ENCODE measurements around the gene EI24.

EI24 gene

DNA sequence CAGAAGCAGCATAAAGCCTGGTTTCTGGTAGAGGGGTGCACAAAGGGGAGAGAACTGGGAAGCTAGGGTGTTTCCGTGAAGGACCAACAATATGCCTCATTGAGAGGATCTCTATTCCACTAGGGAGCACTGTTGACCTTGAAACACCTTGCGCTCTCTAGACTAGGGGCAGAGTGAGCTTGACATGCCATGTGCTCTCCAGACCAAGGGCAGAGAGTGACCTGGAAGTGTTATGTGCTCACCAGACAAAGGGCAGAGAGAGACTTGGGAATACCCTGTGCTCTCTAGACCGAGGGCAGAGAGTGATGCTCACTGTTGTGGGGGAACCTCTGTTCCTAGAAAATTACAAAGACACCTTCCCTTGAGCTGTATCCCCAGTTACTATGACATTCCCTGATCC lies 15.2 kb upstream of the EI24 start:
- no peak overlapping the region for H3K27ac ChIP-seq (replicated peaks)
- TF ChIP-seq POLR2AphosphoS5 (IDR thresholded peaks at IDR 0.05; ENCODE audit: low read depth) (no peak), SPI1 (IDR thresholded peaks at IDR 0.05; ENCODE audit: borderline replicate concordance, low read depth) (no peak), GABPA (IDR thresholded peaks at IDR 0.05; ENCODE audit: low read depth) (no peak)
- TF ChIP-seq, protein P1, sequence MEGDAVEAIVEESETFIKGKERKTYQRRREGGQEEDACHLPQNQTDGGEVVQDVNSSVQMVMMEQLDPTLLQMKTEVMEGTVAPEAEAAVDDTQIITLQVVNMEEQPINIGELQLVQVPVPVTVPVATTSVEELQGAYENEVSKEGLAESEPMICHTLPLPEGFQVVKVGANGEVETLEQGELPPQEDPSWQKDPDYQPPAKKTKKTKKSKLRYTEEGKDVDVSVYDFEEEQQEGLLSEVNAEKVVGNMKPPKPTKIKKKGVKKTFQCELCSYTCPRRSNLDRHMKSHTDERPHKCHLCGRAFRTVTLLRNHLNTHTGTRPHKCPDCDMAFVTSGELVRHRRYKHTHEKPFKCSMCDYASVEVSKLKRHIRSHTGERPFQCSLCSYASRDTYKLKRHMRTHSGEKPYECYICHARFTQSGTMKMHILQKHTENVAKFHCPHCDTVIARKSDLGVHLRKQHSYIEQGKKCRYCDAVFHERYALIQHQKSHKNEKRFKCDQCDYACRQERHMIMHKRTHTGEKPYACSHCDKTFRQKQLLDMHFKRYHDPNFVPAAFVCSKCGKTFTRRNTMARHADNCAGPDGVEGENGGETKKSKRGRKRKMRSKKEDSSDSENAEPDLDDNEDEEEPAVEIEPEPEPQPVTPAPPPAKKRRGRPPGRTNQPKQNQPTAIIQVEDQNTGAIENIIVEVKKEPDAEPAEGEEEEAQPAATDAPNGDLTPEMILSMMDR (IDR thresholded peaks at IDR 0.05; ENCODE audit: insufficient read depth, low read length), result no peak
- TF ChIP-seq, protein P2, sequence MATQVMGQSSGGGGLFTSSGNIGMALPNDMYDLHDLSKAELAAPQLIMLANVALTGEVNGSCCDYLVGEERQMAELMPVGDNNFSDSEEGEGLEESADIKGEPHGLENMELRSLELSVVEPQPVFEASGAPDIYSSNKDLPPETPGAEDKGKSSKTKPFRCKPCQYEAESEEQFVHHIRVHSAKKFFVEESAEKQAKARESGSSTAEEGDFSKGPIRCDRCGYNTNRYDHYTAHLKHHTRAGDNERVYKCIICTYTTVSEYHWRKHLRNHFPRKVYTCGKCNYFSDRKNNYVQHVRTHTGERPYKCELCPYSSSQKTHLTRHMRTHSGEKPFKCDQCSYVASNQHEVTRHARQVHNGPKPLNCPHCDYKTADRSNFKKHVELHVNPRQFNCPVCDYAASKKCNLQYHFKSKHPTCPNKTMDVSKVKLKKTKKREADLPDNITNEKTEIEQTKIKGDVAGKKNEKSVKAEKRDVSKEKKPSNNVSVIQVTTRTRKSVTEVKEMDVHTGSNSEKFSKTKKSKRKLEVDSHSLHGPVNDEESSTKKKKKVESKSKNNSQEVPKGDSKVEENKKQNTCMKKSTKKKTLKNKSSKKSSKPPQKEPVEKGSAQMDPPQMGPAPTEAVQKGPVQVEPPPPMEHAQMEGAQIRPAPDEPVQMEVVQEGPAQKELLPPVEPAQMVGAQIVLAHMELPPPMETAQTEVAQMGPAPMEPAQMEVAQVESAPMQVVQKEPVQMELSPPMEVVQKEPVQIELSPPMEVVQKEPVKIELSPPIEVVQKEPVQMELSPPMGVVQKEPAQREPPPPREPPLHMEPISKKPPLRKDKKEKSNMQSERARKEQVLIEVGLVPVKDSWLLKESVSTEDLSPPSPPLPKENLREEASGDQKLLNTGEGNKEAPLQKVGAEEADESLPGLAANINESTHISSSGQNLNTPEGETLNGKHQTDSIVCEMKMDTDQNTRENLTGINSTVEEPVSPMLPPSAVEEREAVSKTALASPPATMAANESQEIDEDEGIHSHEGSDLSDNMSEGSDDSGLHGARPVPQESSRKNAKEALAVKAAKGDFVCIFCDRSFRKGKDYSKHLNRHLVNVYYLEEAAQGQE (IDR thresholded peaks at IDR 0.05; ENCODE audit: insufficient replicate concordance, low read depth), result no peak
- no peak overlapping the region for H3K4me3 ChIP-seq (replicated peaks; ENCODE audit: insufficient read depth, low read length)
- no peaks in the 10 kb centered on the region for H3K27me3 ChIP-seq (ENCODE audit: insufficient read depth, poor library complexity, severe bottlenecking)
- DNase-seq (ENCODE audit: low read depth in 1 of 2, low spot score in 1 of 2), result no peak

DNA sequence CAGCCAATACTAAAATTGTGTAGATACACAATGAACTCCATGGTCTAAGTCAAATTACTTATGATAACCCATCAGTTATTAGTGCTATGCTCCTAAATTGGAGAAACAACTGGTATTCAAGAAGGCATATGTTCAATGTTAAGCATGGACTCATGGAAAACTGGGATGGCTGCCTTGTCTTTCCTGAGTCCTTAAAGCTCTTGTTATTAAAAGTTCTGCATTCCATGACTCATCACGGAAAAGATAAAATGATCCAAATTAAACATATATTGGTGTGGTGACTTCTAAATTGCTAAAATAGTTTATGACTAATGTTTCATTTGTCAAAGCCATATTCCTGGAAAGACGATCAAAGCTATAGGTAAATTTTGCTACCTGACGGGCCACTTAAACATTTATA lies 9.4 kb upstream of the EI24 start:
- no peak overlapping the region for H3K4me3 ChIP-seq (replicated peaks; ENCODE audit: insufficient read depth, low read length)
- TF ChIP-seq, protein P2 (IDR thresholded peaks at IDR 0.05; ENCODE audit: insufficient replicate concordance, low read depth), result no peak
- TF ChIP-seq, protein P1 (IDR thresholded peaks at IDR 0.05; ENCODE audit: insufficient read depth, low read length), result no peak
- TF ChIP-seq GABPA (IDR thresholded peaks at IDR 0.05; ENCODE audit: low read depth) (no peak), SPI1 (IDR thresholded peaks at IDR 0.05; ENCODE audit: borderline replicate concordance, low read depth) (no peak), POLR2AphosphoS5 (IDR thresholded peaks at IDR 0.05; ENCODE audit: low read depth) (no peak)
- no peak overlapping the region for H3K27ac ChIP-seq (replicated peaks)
- no peak for DNase-seq (ENCODE audit: low read depth in 1 of 2, low spot score in 1 of 2)
- no peaks in the 10 kb centered on the region for H3K27me3 ChIP-seq (ENCODE audit: insufficient read depth, poor library complexity, severe bottlenecking)

DNA sequence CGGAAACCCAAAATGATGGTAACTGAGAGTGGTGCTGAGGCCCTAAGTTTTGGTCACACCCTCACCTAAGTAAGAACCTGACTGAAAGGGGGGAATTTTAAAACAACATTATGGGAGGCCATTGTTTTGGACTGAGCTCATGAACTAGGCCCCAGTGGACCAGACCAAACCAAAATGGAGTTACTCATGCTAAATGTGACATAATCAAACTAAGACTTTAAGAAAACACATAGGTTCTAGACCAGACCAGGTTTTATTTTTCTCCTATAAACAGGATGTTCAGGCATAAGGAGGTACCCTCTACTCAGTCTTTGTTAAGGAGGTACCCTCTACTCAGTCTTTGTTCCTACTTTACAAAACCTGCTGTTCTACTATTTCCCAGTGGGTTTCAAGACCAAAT lies 7.4 kb upstream of the EI24 start:
- H3K27ac ChIP-seq (replicated peaks), result no peak overlapping the region
- H3K4me3 ChIP-seq (replicated peaks; ENCODE audit: insufficient read depth, low read length), result no peak overlapping the region
- H3K27me3 ChIP-seq (ENCODE audit: insufficient read depth, poor library complexity, severe bottlenecking), result no peaks in the 10 kb centered on the region
- TF ChIP-seq, protein P1 (IDR thresholded peaks at IDR 0.05; ENCODE audit: insufficient read depth, low read length), result no peak
- no peak for TF ChIP-seq SPI1 (IDR thresholded peaks at IDR 0.05; ENCODE audit: borderline replicate concordance, low read depth)
- TF ChIP-seq POLR2AphosphoS5 (IDR thresholded peaks at IDR 0.05; ENCODE audit: low read depth), result no peak
- TF ChIP-seq, protein P2 (IDR thresholded peaks at IDR 0.05; ENCODE audit: insufficient replicate concordance, low read depth), result no peak
- TF ChIP-seq GABPA (IDR thresholded peaks at IDR 0.05; ENCODE audit: low read depth), result no peak
- no peak for DNase-seq (ENCODE audit: low read depth in 1 of 2, low spot score in 1 of 2)

Measured in HL-60 (cell line).